ENCODE measurements around the gene TSFM. TPM values are rescaled to one million over a fixed set of nuclear protein-coding genes. Genes with fewer than 3 reads are reported as not detected.
A peak's percentile ranks its signal among the peaks of the same experiment; 100 is the strongest.

The TSFM gene
- total and polyA plus RNA-seq, 9 of the 15 experiments (the other 6 are each of a cell fraction or from before 2014, with no cell fraction given): 44.6 to 198 (median 60.2) TPM

DNA sequence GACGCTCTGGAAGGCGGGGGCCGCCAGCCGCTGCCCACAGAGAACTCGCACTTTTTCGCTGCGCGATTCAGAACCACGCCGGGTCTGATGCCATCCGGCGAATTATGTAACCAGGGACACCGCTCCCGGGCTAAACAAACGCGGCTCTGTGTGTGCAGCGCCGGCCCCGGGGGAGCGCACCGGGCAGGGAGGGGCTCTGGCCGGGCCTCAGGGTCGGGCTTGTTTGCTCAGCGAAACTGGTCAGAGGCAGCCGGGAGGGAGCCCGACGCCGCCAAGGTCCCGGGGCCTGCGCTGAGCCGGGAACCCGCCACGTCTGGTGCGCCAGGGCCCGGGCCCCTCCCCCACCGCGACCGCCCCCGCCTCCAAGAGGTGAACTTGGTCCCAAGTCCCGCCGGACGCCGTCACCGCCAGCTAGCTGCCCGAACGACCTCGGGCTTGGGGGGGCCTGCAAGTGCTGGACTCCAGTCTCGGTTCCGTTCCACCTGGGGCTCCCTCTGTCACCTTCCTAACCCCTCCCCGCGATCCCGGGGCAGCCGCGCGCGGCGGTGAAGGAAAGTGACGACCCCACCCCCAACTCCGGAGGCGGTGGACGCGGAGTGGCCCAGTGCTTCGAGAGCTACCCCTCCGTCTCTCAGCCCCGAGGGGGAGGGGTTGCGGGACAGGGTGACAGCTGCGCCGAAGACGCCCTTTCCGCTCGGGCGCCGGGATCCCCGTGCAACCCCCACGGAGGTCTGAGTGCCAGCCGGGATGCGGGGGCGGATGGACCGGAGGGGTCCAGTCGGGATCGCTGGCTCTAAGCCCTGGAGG, 63.1 kb downstream of the TSFM start (continued):
- TF ChIP-seq, protein P1, sequence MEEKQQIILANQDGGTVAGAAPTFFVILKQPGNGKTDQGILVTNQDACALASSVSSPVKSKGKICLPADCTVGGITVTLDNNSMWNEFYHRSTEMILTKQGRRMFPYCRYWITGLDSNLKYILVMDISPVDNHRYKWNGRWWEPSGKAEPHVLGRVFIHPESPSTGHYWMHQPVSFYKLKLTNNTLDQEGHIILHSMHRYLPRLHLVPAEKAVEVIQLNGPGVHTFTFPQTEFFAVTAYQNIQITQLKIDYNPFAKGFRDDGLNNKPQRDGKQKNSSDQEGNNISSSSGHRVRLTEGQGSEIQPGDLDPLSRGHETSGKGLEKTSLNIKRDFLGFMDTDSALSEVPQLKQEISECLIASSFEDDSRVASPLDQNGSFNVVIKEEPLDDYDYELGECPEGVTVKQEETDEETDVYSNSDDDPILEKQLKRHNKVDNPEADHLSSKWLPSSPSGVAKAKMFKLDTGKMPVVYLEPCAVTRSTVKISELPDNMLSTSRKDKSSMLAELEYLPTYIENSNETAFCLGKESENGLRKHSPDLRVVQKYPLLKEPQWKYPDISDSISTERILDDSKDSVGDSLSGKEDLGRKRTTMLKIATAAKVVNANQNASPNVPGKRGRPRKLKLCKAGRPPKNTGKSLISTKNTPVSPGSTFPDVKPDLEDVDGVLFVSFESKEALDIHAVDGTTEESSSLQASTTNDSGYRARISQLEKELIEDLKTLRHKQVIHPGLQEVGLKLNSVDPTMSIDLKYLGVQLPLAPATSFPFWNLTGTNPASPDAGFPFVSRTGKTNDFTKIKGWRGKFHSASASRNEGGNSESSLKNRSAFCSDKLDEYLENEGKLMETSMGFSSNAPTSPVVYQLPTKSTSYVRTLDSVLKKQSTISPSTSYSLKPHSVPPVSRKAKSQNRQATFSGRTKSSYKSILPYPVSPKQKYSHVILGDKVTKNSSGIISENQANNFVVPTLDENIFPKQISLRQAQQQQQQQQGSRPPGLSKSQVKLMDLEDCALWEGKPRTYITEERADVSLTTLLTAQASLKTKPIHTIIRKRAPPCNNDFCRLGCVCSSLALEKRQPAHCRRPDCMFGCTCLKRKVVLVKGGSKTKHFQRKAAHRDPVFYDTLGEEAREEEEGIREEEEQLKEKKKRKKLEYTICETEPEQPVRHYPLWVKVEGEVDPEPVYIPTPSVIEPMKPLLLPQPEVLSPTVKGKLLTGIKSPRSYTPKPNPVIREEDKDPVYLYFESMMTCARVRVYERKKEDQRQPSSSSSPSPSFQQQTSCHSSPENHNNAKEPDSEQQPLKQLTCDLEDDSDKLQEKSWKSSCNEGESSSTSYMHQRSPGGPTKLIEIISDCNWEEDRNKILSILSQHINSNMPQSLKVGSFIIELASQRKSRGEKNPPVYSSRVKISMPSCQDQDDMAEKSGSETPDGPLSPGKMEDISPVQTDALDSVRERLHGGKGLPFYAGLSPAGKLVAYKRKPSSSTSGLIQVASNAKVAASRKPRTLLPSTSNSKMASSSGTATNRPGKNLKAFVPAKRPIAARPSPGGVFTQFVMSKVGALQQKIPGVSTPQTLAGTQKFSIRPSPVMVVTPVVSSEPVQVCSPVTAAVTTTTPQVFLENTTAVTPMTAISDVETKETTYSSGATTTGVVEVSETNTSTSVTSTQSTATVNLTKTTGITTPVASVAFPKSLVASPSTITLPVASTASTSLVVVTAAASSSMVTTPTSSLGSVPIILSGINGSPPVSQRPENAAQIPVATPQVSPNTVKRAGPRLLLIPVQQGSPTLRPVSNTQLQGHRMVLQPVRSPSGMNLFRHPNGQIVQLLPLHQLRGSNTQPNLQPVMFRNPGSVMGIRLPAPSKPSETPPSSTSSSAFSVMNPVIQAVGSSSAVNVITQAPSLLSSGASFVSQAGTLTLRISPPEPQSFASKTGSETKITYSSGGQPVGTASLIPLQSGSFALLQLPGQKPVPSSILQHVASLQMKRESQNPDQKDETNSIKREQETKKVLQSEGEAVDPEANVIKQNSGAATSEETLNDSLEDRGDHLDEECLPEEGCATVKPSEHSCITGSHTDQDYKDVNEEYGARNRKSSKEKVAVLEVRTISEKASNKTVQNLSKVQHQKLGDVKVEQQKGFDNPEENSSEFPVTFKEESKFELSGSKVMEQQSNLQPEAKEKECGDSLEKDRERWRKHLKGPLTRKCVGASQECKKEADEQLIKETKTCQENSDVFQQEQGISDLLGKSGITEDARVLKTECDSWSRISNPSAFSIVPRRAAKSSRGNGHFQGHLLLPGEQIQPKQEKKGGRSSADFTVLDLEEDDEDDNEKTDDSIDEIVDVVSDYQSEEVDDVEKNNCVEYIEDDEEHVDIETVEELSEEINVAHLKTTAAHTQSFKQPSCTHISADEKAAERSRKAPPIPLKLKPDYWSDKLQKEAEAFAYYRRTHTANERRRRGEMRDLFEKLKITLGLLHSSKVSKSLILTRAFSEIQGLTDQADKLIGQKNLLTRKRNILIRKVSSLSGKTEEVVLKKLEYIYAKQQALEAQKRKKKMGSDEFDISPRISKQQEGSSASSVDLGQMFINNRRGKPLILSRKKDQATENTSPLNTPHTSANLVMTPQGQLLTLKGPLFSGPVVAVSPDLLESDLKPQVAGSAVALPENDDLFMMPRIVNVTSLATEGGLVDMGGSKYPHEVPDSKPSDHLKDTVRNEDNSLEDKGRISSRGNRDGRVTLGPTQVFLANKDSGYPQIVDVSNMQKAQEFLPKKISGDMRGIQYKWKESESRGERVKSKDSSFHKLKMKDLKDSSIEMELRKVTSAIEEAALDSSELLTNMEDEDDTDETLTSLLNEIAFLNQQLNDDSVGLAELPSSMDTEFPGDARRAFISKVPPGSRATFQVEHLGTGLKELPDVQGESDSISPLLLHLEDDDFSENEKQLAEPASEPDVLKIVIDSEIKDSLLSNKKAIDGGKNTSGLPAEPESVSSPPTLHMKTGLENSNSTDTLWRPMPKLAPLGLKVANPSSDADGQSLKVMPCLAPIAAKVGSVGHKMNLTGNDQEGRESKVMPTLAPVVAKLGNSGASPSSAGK (IDR thresholded peaks at IDR 0.05): no peak
- TF ChIP-seq RCOR1 (IDR thresholded peaks at IDR 0.05; ENCODE audit: borderline replicate concordance in 1 of 2, low read depth in 2 of 2, low read length in 2 of 2) (no peak), MAFF (IDR thresholded peaks at IDR 0.05; ENCODE audit: low read length) (no peak), SMAD2 (IDR thresholded peaks at IDR 0.05; ENCODE audit: low read depth, low read length) (no peak), ZNF696 (CRISPR knock-in tag; conservative IDR thresholded peaks at IDR 0.05) (no peak), TCF3 (CRISPR knock-in tag; IDR thresholded peaks at IDR 0.05) (no peak), ETS2 (tag; IDR thresholded peaks at IDR 0.05; ENCODE audit: borderline replicate concordance, poor library complexity, severe bottlenecking) (no peak), PPARD (CRISPR knock-in tag; IDR thresholded peaks at IDR 0.05) (no peak), SETDB1 (IDR thresholded peaks at IDR 0.05; ENCODE audit: low read length) (no peak), DNMT1 (IDR thresholded peaks at IDR 0.05) (no peak), JUN (IDR thresholded peaks at IDR 0.05; ENCODE audit: borderline replicate concordance, low read depth, low read length) (no peak), JUN (CRISPR knock-in tag; IDR thresholded peaks at IDR 0.05; ENCODE audit: borderline replicate concordance) (0 out of 2 replicates have a peak, but pooled peaks have one; percentile 32), ZNF778 (CRISPR knock-in tag; IDR thresholded peaks at IDR 0.05) (no peak)
- TF ChIP-seq, protein P2, sequence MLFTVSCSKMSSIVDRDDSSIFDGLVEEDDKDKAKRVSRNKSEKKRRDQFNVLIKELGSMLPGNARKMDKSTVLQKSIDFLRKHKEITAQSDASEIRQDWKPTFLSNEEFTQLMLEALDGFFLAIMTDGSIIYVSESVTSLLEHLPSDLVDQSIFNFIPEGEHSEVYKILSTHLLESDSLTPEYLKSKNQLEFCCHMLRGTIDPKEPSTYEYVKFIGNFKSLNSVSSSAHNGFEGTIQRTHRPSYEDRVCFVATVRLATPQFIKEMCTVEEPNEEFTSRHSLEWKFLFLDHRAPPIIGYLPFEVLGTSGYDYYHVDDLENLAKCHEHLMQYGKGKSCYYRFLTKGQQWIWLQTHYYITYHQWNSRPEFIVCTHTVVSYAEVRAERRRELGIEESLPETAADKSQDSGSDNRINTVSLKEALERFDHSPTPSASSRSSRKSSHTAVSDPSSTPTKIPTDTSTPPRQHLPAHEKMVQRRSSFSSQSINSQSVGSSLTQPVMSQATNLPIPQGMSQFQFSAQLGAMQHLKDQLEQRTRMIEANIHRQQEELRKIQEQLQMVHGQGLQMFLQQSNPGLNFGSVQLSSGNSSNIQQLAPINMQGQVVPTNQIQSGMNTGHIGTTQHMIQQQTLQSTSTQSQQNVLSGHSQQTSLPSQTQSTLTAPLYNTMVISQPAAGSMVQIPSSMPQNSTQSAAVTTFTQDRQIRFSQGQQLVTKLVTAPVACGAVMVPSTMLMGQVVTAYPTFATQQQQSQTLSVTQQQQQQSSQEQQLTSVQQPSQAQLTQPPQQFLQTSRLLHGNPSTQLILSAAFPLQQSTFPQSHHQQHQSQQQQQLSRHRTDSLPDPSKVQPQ (CRISPR knock-in tag; IDR thresholded peaks at IDR 0.05; ENCODE audit: borderline replicate concordance): no peak

Data from K562 (cell line).